SH-SY5Y (cell line): ENCODE data around the gene MSI2.

Experiments
- GATA2 ChIP-seq: IDR thresholded peaks from 2 replicates; pipeline ENCODE4 v1.6.1; 2011; ENCODE audit warnings: mild to moderate bottlenecking, low read depth, low read length
- GATA3 ChIP-seq: IDR thresholded peaks from 2 replicates; pipeline ENCODE4 v1.6.1; 2011; ENCODE audit warnings: low read depth, mild to moderate bottlenecking, low read length, moderate library complexity

DNA sequence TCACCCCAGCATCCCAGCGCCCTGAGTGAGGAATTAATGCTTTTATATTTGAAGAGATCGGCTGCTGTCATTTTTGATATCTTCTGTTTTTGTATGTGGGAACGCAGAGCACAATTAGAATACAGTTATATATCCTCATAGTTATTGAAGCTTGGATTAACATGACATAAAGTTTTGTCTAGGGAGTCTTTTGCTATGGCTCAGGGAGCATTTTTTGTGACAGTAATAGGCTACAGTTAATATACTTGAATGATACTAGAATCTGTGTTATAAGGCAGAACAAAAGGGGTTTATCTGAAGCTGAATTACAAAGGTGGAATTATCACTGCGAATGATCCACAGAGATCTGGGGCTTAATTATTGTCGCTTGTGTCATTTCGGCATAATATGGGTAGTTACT is 239.4 kb downstream of the MSI2 start:
- TF ChIP-seq GATA2 (no peak), GATA3 (no peak)
